ENCODE measurements around the gene CST8. TPM values are rescaled to one million over a fixed set of nuclear protein-coding genes. Genes with fewer than 3 reads are reported as not detected.
"Not testable (repeated sequence)": the region's sequence is repeated elsewhere in the genome, so short reads cannot be mapped to it uniquely, and the experiment has no call there.

Gene CST8
- total and polyA plus RNA-seq, 2 experiments from 2014 or later, result not detected

GRCh38 chr20:23461180-23461579 is 29.7 kb upstream of the CST8 start:
- H3K36me3 Mint-ChIP-seq (ENCODE audit: low read depth), result peaks cover 24% of the 10 kb centered on the region
- H3K79me2 ChIP-seq (replicated peaks; ENCODE audit: insufficient read depth), result no peaks in the 10 kb centered on the region
- no peak overlapping the region for H3K4me2 ChIP-seq
- no peaks in the 10 kb centered on the region for H4K20me1 ChIP-seq (replicated peaks; ENCODE audit: insufficient read depth)
- no peaks in the 10 kb centered on the region for H3K27me3 ChIP-seq (ENCODE audit: insufficient read depth)
- peaks cover 4% of the 10 kb centered on the region for H3K27me3 Mint-ChIP-seq (ENCODE audit: insufficient read depth, low read depth, poor library complexity)
- H3K27ac Mint-ChIP-seq, result no peak overlapping the region
- H3K9me2 ChIP-seq (ENCODE audit: insufficient read depth), result peaks cover 16% of the 10 kb centered on the region
- H3K27ac ChIP-seq (ENCODE audit: low read depth), result no peak overlapping the region
- H2AFZ ChIP-seq, result peak overlapping the region; percentile 85; the same call in 1 of the 2 replicates
- no peaks in the 10 kb centered on the region for H3F3A ChIP-seq (replicated peaks; ENCODE audit: low read depth)
- peaks cover 11% of the 10 kb centered on the region for H3K4me1 Mint-ChIP-seq
- peaks cover 43% of the 10 kb centered on the region for H3K9me3 Mint-ChIP-seq
- H3K36me3 ChIP-seq (ENCODE audit: insufficient read depth), result peaks cover 23% of the 10 kb centered on the region
- DNase-seq (ENCODE audit: low spot score), result no peak
- no peak overlapping the region for H3K4me3 ChIP-seq
- no peak overlapping the region for H3K4me3 Mint-ChIP-seq
- ATAC-seq, result no peak
- TF ChIP-seq POLR2AphosphoS5 (IDR thresholded peaks at IDR 0.05; ENCODE audit: low read depth) (no peak), ETS1 (IDR thresholded peaks at IDR 0.05) (no peak), ZNF114 (CRISPR knock-in tag; IDR thresholded peaks at IDR 0.05) (no peak), NANOG (IDR thresholded peaks at IDR 0.05; ENCODE audit: borderline replicate concordance) (no peak), STAT1 (IDR thresholded peaks at IDR 0.05; ENCODE audit: unreplicated experiment) (no peak), EZH2 (IDR thresholded peaks at IDR 0.05; ENCODE audit: low read depth, unreplicated experiment) (no peak), ZNF462 (CRISPR knock-in tag; IDR thresholded peaks at IDR 0.05) (no peak)
- H3K4me1 ChIP-seq (ENCODE audit: insufficient read depth), result peaks cover 13% of the 10 kb centered on the region

GRCh38 chr20:23466961-23467360 is 24.0 kb upstream of the CST8 start:
- not testable (repeated sequence) for H3K27me3 Mint-ChIP-seq (ENCODE audit: insufficient read depth, low read depth, poor library complexity); H3K4me3 Mint-ChIP-seq; H3K4me3 ChIP-seq; H3K27ac ChIP-seq (ENCODE audit: low read depth); H3K27me3 ChIP-seq (ENCODE audit: insufficient read depth); H2AFZ ChIP-seq; DNase-seq (ENCODE audit: low spot score); H3F3A ChIP-seq (replicated peaks; ENCODE audit: low read depth); H4K20me1 ChIP-seq (replicated peaks; ENCODE audit: insufficient read depth); H3K4me2 ChIP-seq; H3K27ac Mint-ChIP-seq; ATAC-seq; H3K79me2 ChIP-seq (replicated peaks; ENCODE audit: insufficient read depth)
- Mint-ChIP-seq H3K4me1 (peaks cover 14% of the 10 kb centered on the region; the same call in 2 of the 3 replicates), H3K9me3 (peaks cover 53% of the 10 kb centered on the region), H3K36me3 (ENCODE audit: low read depth) (peaks cover 40% of the 10 kb centered on the region)
- Histone ChIP-seq H3K36me3 (ENCODE audit: insufficient read depth) (peaks cover 31% of the 10 kb centered on the region), H3K4me1 (ENCODE audit: insufficient read depth) (peaks cover 17% of the 10 kb centered on the region), H3K9me2 (ENCODE audit: insufficient read depth) (peaks cover 12% of the 10 kb centered on the region; the same call in 1 of the 2 replicates)

GRCh38 chr20:23472306-23472705 is 18.6 kb upstream of the CST8 start:
- not testable (repeated sequence) for H3K4me3 ChIP-seq; DNase-seq (ENCODE audit: low spot score); H2AFZ ChIP-seq; H3K27me3 Mint-ChIP-seq (ENCODE audit: insufficient read depth, low read depth, poor library complexity); H3K9me2 ChIP-seq (ENCODE audit: insufficient read depth); H3F3A ChIP-seq (replicated peaks; ENCODE audit: low read depth); H3K36me3 ChIP-seq (ENCODE audit: insufficient read depth); H3K27me3 ChIP-seq (ENCODE audit: insufficient read depth); ATAC-seq; H4K20me1 ChIP-seq (replicated peaks; ENCODE audit: insufficient read depth); H3K4me3 Mint-ChIP-seq; H3K27ac ChIP-seq (ENCODE audit: low read depth); H3K79me2 ChIP-seq (replicated peaks; ENCODE audit: insufficient read depth)
- peak overlapping the region; percentile 32; the same call in 1 of the 2 replicates for H3K27ac Mint-ChIP-seq
- H3K9me3 Mint-ChIP-seq, result peaks cover 11% of the 10 kb centered on the region
- peaks cover 12% of the 10 kb centered on the region for H3K36me3 Mint-ChIP-seq (ENCODE audit: low read depth)
- Histone ChIP-seq H3K4me2 (peak overlapping the region; percentile 29; the same call in 1 of the 2 replicates), H3K4me1 (ENCODE audit: insufficient read depth) (peaks cover 33% of the 10 kb centered on the region)
- peaks cover 33% of the 10 kb centered on the region for H3K4me1 Mint-ChIP-seq

Data from GM23338 (cell line).